SH-SY5Y (cell line): ENCODE results near the gene TBC1D13.

Experiments used
- GATA2 ChIP-seq: IDR thresholded peaks from 2 replicates; pipeline ENCODE4 v1.6.1; 2011; ENCODE audit warnings: mild to moderate bottlenecking, low read depth, low read length
- GATA3 ChIP-seq: IDR thresholded peaks from 2 replicates; pipeline ENCODE4 v1.6.1; 2011; ENCODE audit warnings: low read depth, mild to moderate bottlenecking, low read length, moderate library complexity

The TBC1D13 gene

DNA sequence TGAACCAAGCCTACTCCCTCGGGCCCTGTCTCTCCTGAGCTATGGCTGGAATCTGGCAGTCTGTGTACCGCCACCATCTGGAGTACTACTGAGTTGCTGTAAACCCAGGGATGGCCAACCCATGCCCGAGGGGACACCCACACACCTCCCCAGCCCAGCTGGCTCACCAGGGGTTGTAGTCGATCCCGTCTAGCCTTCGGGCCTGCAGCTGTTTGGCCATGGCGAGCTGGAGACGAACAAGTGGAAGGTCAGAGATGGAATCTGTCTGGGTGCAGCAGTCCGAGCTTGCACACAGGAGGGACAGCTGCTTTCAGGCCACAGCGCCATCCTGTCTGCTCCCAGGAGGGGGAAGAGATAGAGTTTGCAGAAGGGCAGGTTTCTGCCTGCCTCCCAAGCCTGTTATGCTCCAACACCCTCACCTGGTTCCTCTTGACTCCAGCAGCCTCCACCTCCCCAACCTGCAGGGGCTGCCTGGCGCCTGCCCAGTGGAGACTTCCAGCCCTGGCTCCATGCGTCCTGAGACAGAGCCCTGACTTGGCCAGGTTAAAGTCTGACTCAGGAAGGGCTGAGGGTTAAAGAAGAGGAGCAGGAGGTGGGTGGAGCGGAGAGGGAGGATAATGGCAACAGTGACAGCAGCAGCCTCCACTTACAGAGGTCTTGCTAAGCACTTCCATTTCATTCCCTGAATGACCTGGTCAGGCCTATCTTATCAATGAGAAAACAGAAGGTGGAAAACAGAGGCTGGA lies 58.3 kb downstream of the TBC1D13 start:
- TF ChIP-seq GATA2 = peak; percentile 55; the same call in 1 of the 2 replicates
- TF ChIP-seq GATA3 = no peak

DNA sequence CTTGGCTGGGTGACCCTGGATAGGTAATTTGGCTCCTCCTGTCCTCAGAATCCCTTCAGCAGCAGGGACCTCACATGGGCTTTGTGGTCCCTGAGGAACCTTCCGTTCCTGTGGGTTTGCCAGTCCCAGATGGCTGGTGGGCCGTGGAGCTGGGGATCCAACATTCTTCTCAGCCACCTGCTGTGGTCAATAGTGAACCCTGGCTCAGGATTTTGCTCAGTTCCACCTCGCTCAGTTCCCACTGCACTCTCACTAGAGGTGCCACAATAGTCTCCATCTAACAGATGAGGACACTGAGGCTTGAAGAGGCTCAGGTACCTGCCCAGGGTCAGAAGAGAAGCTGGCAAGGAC lies 59.6 kb downstream of the TBC1D13 start:
- no peak for TF ChIP-seq GATA2
- no peak for TF ChIP-seq GATA3

DNA sequence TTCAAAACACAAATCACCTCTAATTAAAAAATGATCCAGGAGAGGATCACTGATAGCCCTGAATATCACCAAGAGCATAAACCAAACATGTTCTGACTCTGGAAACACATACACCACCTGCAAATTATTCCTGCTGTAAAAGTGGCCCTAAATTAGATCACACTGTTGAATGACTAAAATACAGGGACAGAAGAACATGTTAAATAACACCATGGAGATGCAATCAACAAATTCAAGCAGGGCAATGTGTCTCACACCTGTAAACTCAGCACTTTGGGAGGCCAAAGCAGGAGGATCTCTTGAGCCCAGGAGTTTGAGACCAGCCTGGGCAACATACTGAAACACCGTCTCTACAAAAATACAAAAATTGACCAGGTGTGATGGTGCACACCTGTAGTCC lies 60.8 kb downstream of the TBC1D13 start:
- TF ChIP-seq GATA3 (no peak), GATA2 (no peak)
